Measurements from ENCODE around the gene CDC123. TPM values are rescaled to one million over a fixed set of nuclear protein-coding genes. Genes with fewer than 3 reads are reported as not detected.
"Not testable (repeated sequence)": the region's sequence is repeated elsewhere in the genome, so short reads cannot be mapped to it uniquely, and the experiment has no call there.

Gene CDC123
- total RNA-seq, 1 experiment from 2014 or later = 132 TPM

DNA sequence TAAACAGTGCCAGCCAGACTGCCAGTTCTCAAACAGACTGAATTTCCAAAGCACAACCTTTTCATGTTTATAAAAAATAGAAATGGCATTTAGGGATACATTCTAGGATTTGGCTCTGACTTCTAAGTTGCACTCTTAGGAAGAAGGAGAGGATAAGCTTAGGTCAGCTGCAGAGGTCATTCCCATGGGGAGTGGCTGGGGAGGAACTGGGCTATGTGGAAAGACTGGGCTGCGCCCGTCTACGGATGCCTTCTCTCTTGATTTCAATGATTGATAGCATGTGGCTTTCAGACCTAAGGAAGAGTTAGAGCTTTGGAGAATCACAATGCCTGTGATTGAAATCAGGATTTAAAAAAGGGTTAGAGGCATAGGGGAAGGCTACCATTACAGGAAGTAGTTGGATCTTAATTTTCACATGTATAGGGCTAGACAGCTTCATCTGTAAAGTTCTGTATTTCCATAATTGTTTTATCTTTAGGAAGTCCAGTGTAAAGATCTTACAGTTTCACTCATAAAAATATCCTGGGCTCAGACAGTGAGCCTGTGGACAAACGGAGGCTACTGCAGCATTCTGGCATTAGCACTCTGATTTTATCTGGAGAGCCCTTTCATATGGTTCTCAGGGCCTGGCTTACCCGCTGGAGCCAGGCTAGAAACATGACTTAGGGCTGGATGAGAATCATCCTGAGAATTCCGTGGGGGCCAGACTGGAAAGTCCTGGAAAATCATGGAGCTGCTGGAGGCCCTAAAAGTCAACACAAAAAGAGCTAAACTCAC, 29.8 kb upstream of the CDC123 start:
- CTCF ChIA-PET = no interaction called here
- RAD21 ChIA-PET (ENCODE audit: low non-redundant PET in 1 of 2, low total read pairs in 2 of 2, uncharacterized antibody in 2 of 2, unreplicated experiment in 2 of 2) = no interaction called here
- Histone ChIP-seq H3K9ac (ENCODE audit: low read length) (no peak overlapping the region), H4K20me1 (ENCODE audit: insufficient read depth) (no peaks in the 10 kb centered on the region), H3K9me2 (ENCODE audit: insufficient read depth) (no peaks in the 10 kb centered on the region), H3K4me2 (ENCODE audit: low read length) (no peak overlapping the region), H3K4me1 (ENCODE audit: control insufficient read depth in 1 of 2, insufficient read depth in 2 of 2, low read length in 2 of 2) (no peaks in the 10 kb centered on the region), H3K79me2 (ENCODE audit: insufficient read depth, low read length) (no peaks in the 10 kb centered on the region), H2AFZ (ENCODE audit: low read depth, low read length, poor library complexity, severe bottlenecking) (no peak overlapping the region), H3K4me3 (replicated peaks in 1 of 2; ENCODE audit: low read depth in 1 of 2, low read length in 2 of 2) (no peak overlapping the region), H3K27me3 (ENCODE audit: insufficient read depth, low read length) (no peaks in the 10 kb centered on the region), H3K27ac (ENCODE audit: low read depth, low read length) (no peak overlapping the region), H3K9me3 (ENCODE audit: control insufficient read depth in 1 of 2, insufficient read depth in 1 of 2, low read depth in 1 of 2, low read length in 2 of 2) (no peaks in the 10 kb centered on the region), H3K36me3 (ENCODE audit: control insufficient read depth in 1 of 2, insufficient read depth in 2 of 2, low read length in 2 of 2) (peaks cover 28 to 29% of the 10 kb centered on the region in 2 experiments)
- ATAC-seq (no peak), DNase-seq (ENCODE audit: low read depth, low spot score) (no peak)
- TF ChIP-seq SRF (IDR thresholded peaks at IDR 0.05; ENCODE audit: low read depth) = no peak
- no peak for TF ChIP-seq POLR2AphosphoS5 (IDR thresholded peaks at IDR 0.05; ENCODE audit: low read depth, low read length)
- no peak for TF ChIP-seq TCF7L2 (IDR thresholded peaks at IDR 0.05; ENCODE audit: borderline replicate concordance, extremely low read depth, insufficient read depth, insufficient read length)
- TF ChIP-seq, protein P1, sequence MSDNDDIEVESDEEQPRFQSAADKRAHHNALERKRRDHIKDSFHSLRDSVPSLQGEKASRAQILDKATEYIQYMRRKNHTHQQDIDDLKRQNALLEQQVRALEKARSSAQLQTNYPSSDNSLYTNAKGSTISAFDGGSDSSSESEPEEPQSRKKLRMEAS (IDR thresholded peaks at IDR 0.05) = no peak
- no TSS peak for BruUV-seq (replicated peaks)
- POLR2A ChIA-PET = no interaction called here
- intact Hi-C loops (cut with micrococcal nuclease) = no loop called here

DNA sequence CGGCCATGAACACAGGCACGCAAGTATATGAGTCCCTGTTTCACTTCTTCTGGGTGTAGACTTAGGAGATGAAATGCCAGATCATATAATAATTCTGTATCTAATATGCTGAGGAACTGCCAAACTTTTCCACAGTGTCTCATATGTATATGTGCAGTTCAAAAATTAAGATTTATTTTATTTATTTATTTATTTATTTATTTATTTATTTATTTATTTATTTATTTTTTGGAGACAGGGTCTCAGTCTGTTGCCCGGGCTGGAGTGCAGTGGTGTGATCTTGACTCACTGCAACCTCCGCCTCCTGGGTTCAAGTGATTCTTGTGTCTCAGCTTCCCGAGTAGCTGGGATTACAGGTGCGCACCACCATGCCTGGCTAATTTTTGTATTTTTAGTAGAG, 24.5 kb upstream of the CDC123 start:
- H3K9me3 ChIP-seq (ENCODE audit: control insufficient read depth in 1 of 2, insufficient read depth in 1 of 2, low read depth in 1 of 2, low read length in 2 of 2); DNase-seq (ENCODE audit: low read depth, low spot score); CTCF ChIA-PET; POLR2A ChIA-PET; H3K27ac ChIP-seq (ENCODE audit: low read depth, low read length); H3K4me1 ChIP-seq (ENCODE audit: control insufficient read depth in 1 of 2, insufficient read depth in 2 of 2, low read length in 2 of 2); H2AFZ ChIP-seq (ENCODE audit: low read depth, low read length, poor library complexity, severe bottlenecking); H3K9me2 ChIP-seq (ENCODE audit: insufficient read depth); H3K79me2 ChIP-seq (ENCODE audit: insufficient read depth, low read length); ATAC-seq; BruUV-seq (replicated peaks); RAD21 ChIA-PET (ENCODE audit: low non-redundant PET in 1 of 2, low total read pairs in 2 of 2, uncharacterized antibody in 2 of 2, unreplicated experiment in 2 of 2); H3K4me3 ChIP-seq (replicated peaks in 1 of 2; ENCODE audit: low read depth in 1 of 2, low read length in 2 of 2); H3K4me2 ChIP-seq (ENCODE audit: low read length); H3K9ac ChIP-seq (ENCODE audit: low read length); H3K27me3 ChIP-seq (ENCODE audit: insufficient read depth, low read length); H4K20me1 ChIP-seq (ENCODE audit: insufficient read depth); intact Hi-C loops (cut with micrococcal nuclease): not testable (repeated sequence)
- peaks cover 32 to 44% of the 10 kb centered on the region in 2 experiments; a peak in 3 of 4 replicates for H3K36me3 ChIP-seq (ENCODE audit: control insufficient read depth in 1 of 2, insufficient read depth in 2 of 2, low read length in 2 of 2)

Measured in HCT116 (cell line).